Activated T-cell treated with anti-CD3 and anti-CD28 coated beads for 48 hours (primary cell): ENCODE results near the gene WASL.
"Not testable (repeated sequence)": the region's sequence is repeated elsewhere in the genome, so short reads cannot be mapped to it uniquely, and the experiment has no call there.

Source experiments
- DNase-seq: peaks from one replicate; pipeline ENCODE4 v3.0.0-alpha.2; 2020; ENCODE audit warnings: low read depth

The WASL gene

GRCh38 chr7:123732413-123733091 is 16.3 kb downstream of the WASL start:
- DNase-seq: no peak

DNA sequence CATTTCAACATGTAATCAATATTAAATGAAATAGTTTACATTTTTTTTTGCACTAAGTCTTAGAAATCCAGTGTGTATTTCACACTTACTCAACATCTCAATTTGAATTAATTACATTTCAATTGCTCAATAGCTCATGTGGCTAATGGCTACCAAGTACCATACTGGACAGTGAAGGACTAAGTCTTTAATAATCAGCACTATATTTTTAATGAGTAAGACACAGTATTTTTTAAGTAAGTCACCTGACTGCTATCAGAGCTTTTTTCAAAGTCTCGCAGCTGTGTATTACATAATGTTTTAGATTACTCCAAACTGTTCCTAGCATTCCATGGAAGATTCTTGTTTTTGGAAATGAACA is 19.6 kb downstream of the WASL start:
- no peak for DNase-seq

DNA sequence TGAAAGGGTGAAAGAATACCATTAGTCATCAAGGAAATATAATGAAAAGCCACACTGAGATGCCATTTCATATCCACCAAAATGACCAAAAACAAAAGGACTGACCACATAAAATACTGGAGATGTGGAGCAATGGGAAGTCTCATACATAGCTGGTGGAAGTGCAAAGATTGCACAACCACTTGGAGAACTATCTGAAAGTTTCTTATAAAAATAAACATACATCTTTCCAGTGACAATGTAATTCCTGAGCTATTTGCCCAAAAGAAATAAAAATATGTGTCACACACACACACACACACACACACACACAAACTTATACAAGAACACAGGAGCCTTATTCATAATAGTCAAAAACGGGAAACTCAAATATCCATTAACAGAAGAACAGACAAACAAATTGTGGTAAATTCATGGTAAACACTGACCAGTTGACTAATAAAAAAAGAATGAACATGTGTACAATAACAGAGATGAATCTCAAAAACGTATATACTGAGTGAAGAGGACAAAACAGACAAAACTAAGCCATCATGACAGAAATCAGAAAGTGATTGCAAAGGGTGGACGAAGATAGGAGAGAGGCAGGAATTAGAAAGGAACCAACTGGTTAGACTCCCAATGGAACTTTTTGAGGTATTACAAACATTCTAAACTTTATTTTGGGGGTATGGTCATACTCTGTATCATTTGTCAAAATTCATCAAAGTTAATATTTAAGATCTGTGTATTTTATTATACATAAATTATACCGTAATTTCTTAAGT is 21.5 kb downstream of the WASL start:
- no peak for DNase-seq

DNA sequence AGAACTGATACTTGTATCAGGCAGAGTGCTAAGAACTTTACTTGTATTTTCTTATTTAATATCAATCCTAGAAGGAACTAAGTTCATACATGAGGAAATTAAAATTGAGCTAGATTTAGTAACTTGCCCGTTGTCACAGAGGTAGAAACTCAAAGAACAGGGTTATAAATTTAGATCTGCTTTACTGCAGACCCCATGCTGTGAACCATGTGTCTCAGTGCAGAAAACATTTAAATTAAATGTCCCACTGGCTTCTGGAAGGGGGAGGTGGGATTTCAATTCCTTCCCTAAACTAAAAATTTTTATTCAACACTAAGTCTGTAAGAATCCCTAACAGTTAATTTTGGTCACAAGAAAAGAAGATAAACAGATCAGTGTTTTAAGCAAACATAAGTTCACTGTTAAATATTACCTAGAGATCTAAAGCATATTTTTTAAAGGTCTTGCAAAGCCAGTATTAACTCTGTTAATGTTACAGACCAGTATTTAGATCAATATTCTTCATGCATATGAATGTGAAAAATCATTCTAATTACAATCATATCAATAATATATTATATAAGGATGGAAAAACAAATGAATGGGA is 23.1 kb downstream of the WASL start:
- DNase-seq: no peak

DNA sequence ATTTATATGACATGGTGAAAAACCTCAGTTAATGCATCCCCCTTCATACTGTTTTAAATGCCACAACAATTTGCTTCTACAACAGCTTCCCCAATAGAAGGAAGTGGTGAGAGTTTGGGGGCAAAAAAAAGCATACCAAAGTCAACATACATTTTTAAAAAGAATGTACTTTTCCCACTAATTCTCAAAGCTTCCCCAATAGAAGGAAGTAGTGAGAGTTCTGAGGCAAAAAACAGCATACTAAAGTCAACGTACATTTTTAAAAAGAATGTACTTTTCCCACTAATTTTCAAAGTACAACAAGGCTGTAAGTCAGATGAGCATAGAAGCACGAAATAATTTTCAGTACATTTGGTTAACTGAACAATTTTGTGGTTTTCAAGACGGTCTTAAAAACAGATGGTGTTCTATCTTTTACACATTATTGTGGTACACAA is 24.0 kb downstream of the WASL start:
- no peak for DNase-seq

GRCh38 chr7:123723913-123724312 is 24.9 kb downstream of the WASL start:
- no peak for DNase-seq

- not testable (repeated sequence) for DNase-seq
Observed at GRCh38 chr7:123720527-123720926, 28.3 kb downstream of the WASL start.

DNA sequence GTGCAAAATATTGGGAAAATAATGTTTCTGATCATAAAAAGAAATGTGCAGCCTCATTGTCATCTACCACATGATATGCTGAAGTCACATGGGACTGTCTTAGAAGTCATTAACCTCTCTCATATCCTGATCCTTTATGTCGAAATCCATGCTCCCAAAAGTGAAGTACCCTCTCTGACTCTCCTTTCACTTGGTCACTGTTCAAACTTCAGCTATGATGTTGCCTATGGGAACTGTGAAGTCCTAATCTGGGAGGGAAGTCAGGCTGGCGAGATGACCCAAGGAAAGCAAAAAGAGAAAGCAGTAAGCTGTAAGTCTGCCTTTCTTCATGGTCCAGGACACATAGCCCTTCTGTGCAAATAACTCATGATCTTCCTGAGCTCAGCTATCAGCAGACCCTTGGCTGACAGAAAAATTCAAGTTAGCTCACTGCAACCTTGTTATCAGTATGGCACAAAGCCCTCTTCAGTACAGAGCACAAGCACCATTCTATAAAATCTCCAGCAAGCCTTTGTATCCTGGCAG is 29.5 kb downstream of the WASL start:
- no peak for DNase-seq

DNA sequence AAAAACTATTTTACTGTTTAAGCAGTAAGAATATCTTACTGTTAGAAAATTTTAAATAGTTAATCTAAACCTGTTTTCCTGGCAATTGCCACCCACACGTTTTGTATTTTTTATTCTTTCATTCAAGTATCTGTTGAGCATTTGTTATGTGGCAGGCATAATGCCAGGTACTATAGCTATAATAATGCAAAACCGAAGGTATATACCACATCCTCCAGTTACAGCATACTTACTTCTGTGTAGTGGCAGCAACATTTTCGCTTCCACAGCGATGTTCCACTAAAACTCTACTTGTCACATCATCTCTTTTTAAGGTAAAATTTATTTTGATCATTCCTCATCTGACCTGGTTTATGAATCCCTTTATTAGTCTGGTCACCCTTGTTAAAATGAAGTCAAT is 30.0 kb downstream of the WASL start:
- no peak for DNase-seq

- DNase-seq: no peak
Observed at GRCh38 chr7:123717689-123718088, 31.1 kb downstream of the WASL start.

GRCh38 chr7:123716877-123717276 is 31.9 kb downstream of the WASL start:
- no peak for DNase-seq

GRCh38 chr7:123715799-123716198 is 33.0 kb downstream of the WASL start:
- DNase-seq: no peak

GRCh38 chr7:123715198-123715597 is 33.6 kb downstream of the WASL start:
- no peak for DNase-seq

GRCh38 chr7:123714296-123715080 is 34.3 kb downstream of the WASL start:
- DNase-seq: no peak

DNA sequence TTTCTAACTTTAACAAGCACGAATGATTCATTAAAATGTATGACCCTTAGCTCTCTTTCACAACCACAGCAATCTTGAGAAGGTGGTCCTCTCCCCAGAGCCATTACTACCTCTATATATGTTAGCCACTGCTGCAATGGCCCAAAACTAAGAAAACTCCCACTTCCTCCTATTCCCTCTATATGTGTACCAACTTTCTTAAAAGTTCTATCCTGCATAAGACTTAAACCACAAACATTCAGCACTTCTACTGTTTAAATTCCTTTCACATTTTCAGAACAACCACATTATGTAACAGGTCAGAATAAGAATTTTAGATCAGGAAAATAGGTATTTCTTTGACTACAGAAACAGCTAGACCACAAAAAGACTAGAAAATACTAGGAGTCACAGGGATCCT is 36.2 kb downstream of the WASL start:
- no peak for DNase-seq

DNA sequence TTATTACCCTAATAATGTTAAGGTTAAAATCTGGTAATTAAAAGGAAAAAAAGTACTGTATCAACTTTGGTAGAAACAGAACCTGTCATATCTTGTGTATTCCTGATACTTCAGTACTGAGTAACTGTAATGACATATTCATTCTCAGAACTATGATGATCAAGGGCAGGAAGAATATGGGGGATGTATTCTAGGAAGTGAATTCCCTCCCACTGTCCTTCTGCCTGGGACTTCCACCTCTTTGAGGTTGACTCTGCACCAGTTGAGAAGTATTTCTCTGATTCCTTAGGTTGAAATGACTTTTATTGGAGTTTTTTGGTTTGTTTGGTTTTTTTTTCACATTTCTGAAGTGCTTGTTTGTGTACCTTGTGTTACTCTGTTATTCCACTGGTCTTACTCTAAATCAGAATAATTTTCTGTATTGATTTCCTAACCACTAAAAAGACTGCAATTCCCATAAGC is 36.9 kb downstream of the WASL start:
- DNase-seq: no peak

DNA sequence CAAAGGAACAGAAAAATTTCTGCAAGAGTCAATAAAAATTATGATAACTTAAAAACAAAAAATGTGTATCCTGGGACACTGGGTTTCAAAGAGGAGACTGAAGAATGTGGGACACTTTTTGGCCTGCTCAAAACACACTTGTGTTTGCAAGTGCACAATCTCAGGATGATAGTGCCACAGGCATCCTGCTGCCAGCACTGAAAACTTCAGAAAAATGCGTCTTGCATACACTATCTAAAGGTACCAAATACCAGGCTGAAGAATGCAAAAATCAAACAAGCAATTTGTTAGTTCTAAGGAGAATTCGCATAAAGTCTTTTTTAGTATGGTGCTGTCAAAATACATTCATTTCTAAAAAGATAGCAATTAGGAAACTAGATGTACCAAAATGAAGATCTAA is 38.1 kb downstream of the WASL start:
- DNase-seq: no peak

- no peak for DNase-seq
Observed at GRCh38 chr7:123709525-123709924, 39.3 kb downstream of the WASL start.

- DNase-seq: no peak
Observed at GRCh38 chr7:123705211-123705901, 43.4 kb downstream of the WASL start.

DNA sequence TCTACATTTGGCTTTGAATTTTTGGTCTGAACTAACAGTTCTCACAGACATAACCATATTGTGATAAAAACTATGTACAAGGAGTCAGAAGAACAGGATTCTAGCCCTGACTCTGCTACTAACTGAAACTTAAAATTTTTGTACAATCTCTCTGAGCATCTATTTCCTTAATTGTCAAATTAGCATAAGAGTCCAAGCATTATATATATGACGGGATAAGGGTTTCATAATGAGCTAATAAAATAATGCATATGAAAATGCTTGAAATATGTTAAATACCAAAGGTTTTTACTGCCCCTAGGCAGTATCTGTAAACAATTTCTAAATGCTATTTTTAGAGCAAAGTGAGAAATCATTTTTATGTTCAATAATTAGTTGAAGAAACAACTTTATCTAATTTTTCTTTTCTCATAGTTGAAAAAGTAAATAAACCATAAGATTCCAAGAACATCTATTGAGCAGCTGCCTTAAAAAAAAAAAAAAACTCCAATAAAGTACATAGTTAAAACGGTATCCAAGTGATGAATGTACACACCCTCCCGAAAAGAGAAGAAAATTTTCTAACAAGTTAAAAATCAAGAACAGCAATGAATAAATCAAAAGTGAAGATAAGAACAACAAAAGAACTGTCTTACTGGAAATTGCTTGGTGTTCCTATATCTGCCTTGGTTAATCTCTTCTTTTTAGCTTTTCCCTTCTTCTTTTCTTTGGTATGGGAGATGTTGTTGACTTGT is 52.7 kb downstream of the WASL start:
- no peak for DNase-seq

GRCh38 chr7:123692471-123692877 is 56.3 kb downstream of the WASL start:
- no peak for DNase-seq
